ENCODE measurements around the gene HOXA9.

The HOXA9 gene

GRCh38 chr7:27148756-27149641 lies 16.3 kb downstream of the HOXA9 start:
- DNase-seq = no peak
- TF ChIP-seq POLR2A (IDR thresholded peaks at IDR 0.05; ENCODE audit: low read length) = no peak
- no peak for TF ChIP-seq GATA1 (IDR thresholded peaks at IDR 0.05; ENCODE audit: low read depth, low read length)

GRCh38 chr7:27148031-27148755 lies 17.1 kb downstream of the HOXA9 start:
- TF ChIP-seq GATA1 (IDR thresholded peaks at IDR 0.05; ENCODE audit: low read depth, low read length) = no peak
- no peak for TF ChIP-seq POLR2A (IDR thresholded peaks at IDR 0.05; ENCODE audit: low read length)
- DNase-seq = no peak

DNA sequence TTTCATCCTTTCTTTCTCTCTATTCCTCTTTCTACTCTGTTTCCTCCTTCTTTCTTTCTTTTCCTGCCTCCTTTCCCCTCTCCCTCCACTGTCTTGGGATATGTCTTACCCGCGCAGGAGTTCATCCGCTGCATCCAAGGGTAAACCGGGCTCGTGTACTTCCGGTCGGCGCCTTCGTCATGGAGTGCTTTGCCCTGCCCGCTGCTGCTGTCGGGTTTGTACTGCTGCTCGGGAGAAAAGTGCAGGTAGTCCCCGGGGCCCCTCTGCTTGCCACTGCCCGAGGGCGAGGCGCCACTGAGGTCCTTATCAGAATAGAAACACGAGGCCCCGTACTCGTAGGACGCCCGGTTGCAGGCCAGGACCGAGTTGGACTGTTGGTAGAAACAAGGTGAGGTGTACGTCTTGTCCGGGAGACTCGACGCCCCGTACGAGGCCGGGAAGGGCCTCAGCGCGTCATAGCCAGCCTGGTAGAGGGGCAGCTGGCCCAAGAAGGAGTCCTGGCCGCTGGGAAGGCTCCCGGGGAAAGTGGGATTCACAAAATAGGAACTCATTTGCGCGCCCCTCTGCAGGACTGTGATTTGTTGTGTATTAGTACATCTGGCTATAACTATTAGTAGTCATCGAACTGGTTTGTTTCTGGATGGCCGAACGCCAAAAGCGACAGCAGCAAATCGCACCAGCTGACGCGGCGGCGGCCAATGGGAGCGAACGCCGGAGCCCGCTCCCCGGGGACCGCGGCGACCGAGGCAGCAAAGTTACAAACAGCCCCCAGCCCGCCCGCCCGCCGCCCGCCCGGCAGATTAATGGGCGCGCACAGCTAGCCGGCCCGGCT lies 17.9 kb downstream of the HOXA9 start, which contains the start of gene HOXA6:
TSS of gene HOXA6 (minus strand) at position 576 of the 832 bp plus-strand sequence. CDS start at position 551, 25 bp downstream.
- TF ChIP-seq GATA1 (IDR thresholded peaks at IDR 0.05; ENCODE audit: low read depth, low read length) = no peak
- TF ChIP-seq POLR2A (IDR thresholded peaks at IDR 0.05; ENCODE audit: low read length) = no peak
- DNase-seq = no peak

- TF ChIP-seq GATA1 (IDR thresholded peaks at IDR 0.05; ENCODE audit: low read depth, low read length) = no peak
- no peak for TF ChIP-seq POLR2A (IDR thresholded peaks at IDR 0.05; ENCODE audit: low read length)
- DNase-seq = no peak
These were observed 18.7 kb downstream of the HOXA9 start for GRCh38 chr7:27146491-27147198.

- TF ChIP-seq POLR2A (IDR thresholded peaks at IDR 0.05; ENCODE audit: low read length) = no peak
- no peak for TF ChIP-seq GATA1 (IDR thresholded peaks at IDR 0.05; ENCODE audit: low read depth, low read length)
- DNase-seq = no peak
These were observed 19.4 kb downstream of the HOXA9 start for GRCh38 chr7:27145914-27146412.

DNA sequence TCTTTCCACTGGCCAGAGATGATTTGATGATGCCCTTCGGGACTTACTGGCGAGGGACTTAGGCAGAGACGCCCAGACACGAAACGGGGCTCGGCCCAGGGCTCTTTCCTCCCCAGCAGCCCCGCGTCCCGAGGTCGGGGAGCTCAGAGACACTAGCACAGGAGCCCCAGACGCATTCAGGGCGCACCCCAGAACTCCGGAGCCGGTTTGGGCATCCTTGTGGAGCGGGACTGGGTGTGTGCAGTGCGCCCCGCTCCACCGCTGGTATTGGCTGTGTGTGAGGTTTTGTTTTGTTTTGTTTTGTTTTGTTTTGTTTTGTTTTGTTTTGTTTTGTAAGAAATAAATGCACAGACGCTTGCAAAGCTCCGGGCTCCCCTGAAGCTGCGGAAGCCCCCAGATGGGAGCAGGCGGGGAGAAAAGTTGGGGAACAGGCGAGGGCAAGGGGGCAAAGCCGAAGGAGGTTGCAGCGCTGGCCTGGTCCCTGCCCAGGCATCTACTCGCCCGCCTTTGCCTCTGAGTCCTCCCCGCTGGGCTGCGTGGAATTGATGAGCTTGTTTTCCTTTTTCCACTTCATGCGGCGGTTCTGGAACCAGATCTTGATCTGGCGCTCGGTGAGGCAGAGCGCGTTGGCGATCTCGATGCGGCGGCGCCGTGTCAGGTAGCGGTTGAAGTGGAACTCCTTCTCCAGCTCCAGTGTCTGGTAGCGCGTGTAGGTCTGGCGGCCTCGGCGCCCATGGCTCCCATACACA lies 20.0 kb downstream of the HOXA9 start:
- TF ChIP-seq POLR2A (IDR thresholded peaks at IDR 0.05; ENCODE audit: low read length) (no peak), GATA1 (IDR thresholded peaks at IDR 0.05; ENCODE audit: low read depth, low read length) (no peak)
- no peak for DNase-seq

- no peak for TF ChIP-seq GATA1 (IDR thresholded peaks at IDR 0.05; ENCODE audit: low read depth, low read length)
- no peak for TF ChIP-seq POLR2A (IDR thresholded peaks at IDR 0.05; ENCODE audit: low read length)
- no peak for DNase-seq
These were observed 20.6 kb downstream of the HOXA9 start for GRCh38 chr7:27144781-27145164.

- no peak for TF ChIP-seq GATA1 (IDR thresholded peaks at IDR 0.05; ENCODE audit: low read depth, low read length)
- TF ChIP-seq POLR2A (IDR thresholded peaks at IDR 0.05; ENCODE audit: low read length) = no peak
- no peak for DNase-seq
These were observed 21.2 kb downstream of the HOXA9 start for GRCh38 chr7:27143950-27144780.

DNA sequence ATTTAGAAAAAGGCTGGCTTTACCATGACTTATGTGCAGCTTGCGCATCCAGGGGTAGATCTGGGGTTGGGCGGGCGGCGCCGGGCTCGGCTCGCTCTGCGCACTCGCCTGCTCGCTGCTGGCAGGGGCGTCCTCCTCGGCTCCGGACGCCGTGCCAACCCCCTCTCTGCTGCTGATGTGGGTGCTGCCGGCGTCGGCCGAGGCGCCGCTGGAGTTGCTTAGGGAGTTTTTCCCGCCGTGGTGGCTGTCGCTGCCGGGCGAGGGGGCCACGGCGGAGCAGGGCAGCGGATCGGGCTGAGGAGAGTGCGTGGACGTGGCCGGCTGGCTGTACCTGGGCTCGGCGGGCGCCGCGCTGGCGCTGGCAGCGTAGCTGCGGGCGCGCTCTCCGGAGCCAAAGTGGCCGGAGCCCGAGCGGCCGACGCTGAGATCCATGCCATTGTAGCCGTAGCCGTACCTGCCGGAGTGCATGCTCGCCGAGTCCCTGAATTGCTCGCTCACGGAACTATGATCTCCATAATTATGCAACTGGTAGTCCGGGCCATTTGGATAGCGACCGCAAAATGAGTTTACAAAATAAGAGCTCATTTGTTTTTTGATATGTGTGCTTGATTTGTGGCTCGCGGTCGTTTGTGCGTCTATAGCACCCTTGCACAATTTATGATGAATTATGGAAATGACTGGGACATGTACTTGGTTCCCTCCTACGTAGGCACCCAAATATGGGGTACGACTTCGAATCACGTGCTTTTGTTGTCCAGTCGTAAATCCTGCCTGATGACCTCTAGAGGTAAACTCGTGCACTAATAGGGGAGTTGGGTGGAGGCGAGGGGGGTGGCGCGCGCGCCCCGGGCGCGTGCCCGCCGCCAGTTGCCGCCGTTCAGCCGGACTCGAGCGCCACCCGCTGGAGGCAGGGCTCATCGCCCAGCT lies 22.1 kb downstream of the HOXA9 start, which contains the start of gene HOXA5:
TSS of gene HOXA5 (minus strand) at position 659 of the 927 bp plus-strand sequence. CDS start at position 585, 74 bp downstream.
- DNase-seq = peak; percentile 69 to 72
- TF ChIP-seq POLR2A (IDR thresholded peaks at IDR 0.05; ENCODE audit: low read length) (no peak), GATA1 (IDR thresholded peaks at IDR 0.05; ENCODE audit: low read depth, low read length) (no peak)

DNA sequence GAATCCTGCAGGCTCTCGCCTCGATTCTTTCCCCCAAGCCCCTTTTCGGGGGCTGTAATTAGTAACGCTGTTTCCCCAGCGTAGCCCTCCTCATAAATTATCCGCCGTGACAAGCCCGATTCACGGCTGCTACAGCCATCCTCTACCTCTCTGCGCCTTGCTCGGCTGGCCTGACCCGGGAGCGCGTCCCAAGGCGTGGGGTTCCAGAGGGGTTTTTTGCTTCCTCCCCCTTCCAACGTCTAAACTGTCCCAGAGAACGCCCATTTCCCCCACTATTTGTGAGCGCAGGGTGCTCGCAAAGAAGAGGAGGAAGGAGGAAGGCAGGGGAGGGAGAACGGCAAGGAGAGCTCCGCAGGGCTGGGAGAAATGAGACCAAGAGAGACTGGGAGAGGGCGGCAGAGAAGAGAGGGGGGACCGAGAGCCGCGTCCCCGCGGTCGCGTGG lies 22.7 kb downstream of the HOXA9 start:
- TF ChIP-seq POLR2A (IDR thresholded peaks at IDR 0.05; ENCODE audit: low read length) = no peak
- no peak for TF ChIP-seq GATA1 (IDR thresholded peaks at IDR 0.05; ENCODE audit: low read depth, low read length)
- DNase-seq = no peak
